HUES6 (cell line): Measurements from ENCODE around the gene TSNAX.
"Not testable (repeated sequence)": the region's sequence is repeated elsewhere in the genome, so short reads cannot be mapped to it uniquely, and the experiment has no call there.

Experiments used
- H3K27ac ChIP-seq: 2 replicates; pipeline ENCODE4 v1.7.0; 2013; ENCODE audit warnings: low read depth, mild to moderate bottlenecking, low read length, inconsistent platforms
- H3K27me3 ChIP-seq: 2 replicates; pipeline ENCODE4 v1.6.1; 2013; ENCODE audit warnings: low read length; ENCODE audit not compliant: control insufficient read depth, insufficient read depth
- H3K36me3 ChIP-seq: 2 replicates; pipeline ENCODE4 v1.6.1; 2013; ENCODE audit warnings: low read length; ENCODE audit not compliant: control insufficient read depth, insufficient read depth
- H3K4me1 ChIP-seq: 2 replicates; pipeline ENCODE4 v1.6.1; 2013; ENCODE audit warnings: low read length; ENCODE audit not compliant: control insufficient read depth, insufficient read depth
- H3K4me3 ChIP-seq: 2 replicates; pipeline ENCODE4 v1.5.1; 2013; ENCODE audit warnings: low read depth, low read length
- H3K9ac ChIP-seq: one replicate; pipeline ENCODE4 v1.6.1; 2013; ENCODE audit warnings: mild to moderate bottlenecking, low read length
- H3K9me3 ChIP-seq: 2 replicates; pipeline ENCODE4 v1.6.1; 2013; ENCODE audit warnings: low read depth, low read length; ENCODE audit not compliant: control insufficient read depth, insufficient read depth

TSNAX gene

GRCh38 chr1:231566496-231566895, 38.0 kb downstream of the TSNAX start:
- H3K27me3 ChIP-seq: no peaks in the 10 kb centered on the region
- H3K4me1 ChIP-seq: no peaks in the 10 kb centered on the region
- H3K27ac ChIP-seq: no peak overlapping the region
- H3K9ac ChIP-seq: no peak overlapping the region
- peaks cover 34% of the 10 kb centered on the region for H3K36me3 ChIP-seq
- H3K9me3 ChIP-seq: no peaks in the 10 kb centered on the region
- H3K4me3 ChIP-seq: no peak overlapping the region

- H3K9me3 ChIP-seq, H3K27ac ChIP-seq, H3K27me3 ChIP-seq, H3K4me3 ChIP-seq, H3K4me1 ChIP-seq, H3K36me3 ChIP-seq, H3K9ac ChIP-seq: not testable (repeated sequence)
Observed at GRCh38 chr1:231570262-231570661, 41.8 kb downstream of the TSNAX start.

- H3K9me3 ChIP-seq: no peaks in the 10 kb centered on the region
- H3K27ac ChIP-seq: no peak overlapping the region
- peaks cover 4% of the 10 kb centered on the region; the same call in 1 of the 2 replicates for H3K36me3 ChIP-seq
- H3K27me3 ChIP-seq: no peaks in the 10 kb centered on the region
- H3K9ac ChIP-seq: no peak overlapping the region
- H3K4me1 ChIP-seq: no peaks in the 10 kb centered on the region
- H3K4me3 ChIP-seq: no peak overlapping the region
Observed at GRCh38 chr1:231571904-231572303, 43.4 kb downstream of the TSNAX start.

- Histone ChIP-seq H3K9me3 (no peaks in the 10 kb centered on the region), H3K36me3 (no peaks in the 10 kb centered on the region), H3K4me1 (no peaks in the 10 kb centered on the region), H3K4me3 (no peak overlapping the region), H3K27ac (no peak overlapping the region), H3K27me3 (no peaks in the 10 kb centered on the region), H3K9ac (no peak overlapping the region)
Observed at GRCh38 chr1:231575472-231575871, 47.0 kb downstream of the TSNAX start.

- H3K9ac ChIP-seq: no peak overlapping the region
- no peaks in the 10 kb centered on the region for H3K4me1 ChIP-seq
- H3K27ac ChIP-seq: no peak overlapping the region
- H3K36me3 ChIP-seq: no peaks in the 10 kb centered on the region
- H3K9me3 ChIP-seq: no peaks in the 10 kb centered on the region
- no peaks in the 10 kb centered on the region for H3K27me3 ChIP-seq
- no peak overlapping the region for H3K4me3 ChIP-seq
Observed at GRCh38 chr1:231576804-231577718, 48.6 kb downstream of the TSNAX start.

- Histone ChIP-seq H3K36me3 (no peaks in the 10 kb centered on the region), H3K9me3 (no peaks in the 10 kb centered on the region), H3K9ac (no peak overlapping the region), H3K27ac (no peak overlapping the region), H3K4me3 (no peak overlapping the region), H3K27me3 (no peaks in the 10 kb centered on the region), H3K4me1 (no peaks in the 10 kb centered on the region)
Observed at GRCh38 chr1:231580874-231581273, 52.4 kb downstream of the TSNAX start.

- no peaks in the 10 kb centered on the region for H3K4me1 ChIP-seq
- no peaks in the 10 kb centered on the region for H3K36me3 ChIP-seq
- no peak overlapping the region for H3K4me3 ChIP-seq
- H3K27ac ChIP-seq: no peak overlapping the region
- H3K9me3 ChIP-seq: no peaks in the 10 kb centered on the region
- no peaks in the 10 kb centered on the region for H3K27me3 ChIP-seq
- H3K9ac ChIP-seq: no peak overlapping the region
Observed at GRCh38 chr1:231581859-231582258, 53.4 kb downstream of the TSNAX start.

GRCh38 chr1:231583376-231583775, 54.9 kb downstream of the TSNAX start:
- Histone ChIP-seq H3K27ac (no peak overlapping the region), H3K4me3 (no peak overlapping the region), H3K9ac (no peak overlapping the region), H3K27me3 (no peaks in the 10 kb centered on the region), H3K9me3 (no peaks in the 10 kb centered on the region), H3K36me3 (no peaks in the 10 kb centered on the region), H3K4me1 (no peaks in the 10 kb centered on the region)

- Histone ChIP-seq H3K27me3 (no peaks in the 10 kb centered on the region), H3K4me1 (no peaks in the 10 kb centered on the region), H3K36me3 (no peaks in the 10 kb centered on the region), H3K27ac (no peak overlapping the region), H3K4me3 (no peak overlapping the region), H3K9ac (no peak overlapping the region), H3K9me3 (no peaks in the 10 kb centered on the region)
Observed at GRCh38 chr1:231584117-231584516, 55.6 kb downstream of the TSNAX start.

- Histone ChIP-seq H3K4me3 (no peak overlapping the region), H3K27me3 (no peaks in the 10 kb centered on the region), H3K4me1 (no peaks in the 10 kb centered on the region), H3K9me3 (no peaks in the 10 kb centered on the region), H3K9ac (no peak overlapping the region), H3K27ac (no peak overlapping the region), H3K36me3 (no peaks in the 10 kb centered on the region)
Observed at GRCh38 chr1:231584921-231585320, 56.5 kb downstream of the TSNAX start.

GRCh38 chr1:231590453-231591198, 62.2 kb downstream of the TSNAX start:
- H3K4me3 ChIP-seq: no peak overlapping the region
- no peaks in the 10 kb centered on the region for H3K9me3 ChIP-seq

More at GRCh38 chr1:231590453-231591198, 62.2 kb downstream of the TSNAX start:
- Histone ChIP-seq H3K9ac (no peak overlapping the region), H3K27me3 (no peaks in the 10 kb centered on the region), H3K36me3 (no peaks in the 10 kb centered on the region), H3K27ac (no peak overlapping the region), H3K4me1 (no peaks in the 10 kb centered on the region)
